ENCODE measurements around the gene CEACAM21. TPM values are rescaled to one million over a fixed set of nuclear protein-coding genes. Genes with fewer than 3 reads are reported as not detected.

CEACAM21 gene
- total RNA-seq, 1 experiment from 2014 or later, result 0.25 TPM

- TF ChIP-seq CEBPB (IDR thresholded peaks at IDR 0.05; ENCODE audit: low read depth), result no peak
- no peak for TF ChIP-seq CBX3 (IDR thresholded peaks at IDR 0.05; ENCODE audit: low read depth)
- TF ChIP-seq ZFX (IDR thresholded peaks at IDR 0.05), result no peak
- TF ChIP-seq POLR2AphosphoS5 (IDR thresholded peaks at IDR 0.05; ENCODE audit: low read depth, low read length), result no peak
- TF ChIP-seq EZH2phosphoT487 (IDR thresholded peaks at IDR 0.05; ENCODE audit: borderline replicate concordance), result no peak
- TF ChIP-seq JUND (IDR thresholded peaks at IDR 0.05), result no peak
- TF ChIP-seq FOSL1 (IDR thresholded peaks at IDR 0.05; ENCODE audit: low read depth), result no peak
- TF ChIP-seq ZNF274 (IDR thresholded peaks at IDR 0.05; ENCODE audit: low read depth, low read length), result no peak
Observed at GRCh38 chr19:41590936-41591335, 15.0 kb downstream of the CEACAM21 start (continued).

GRCh38 chr19:41591951-41592562 lies 16.1 kb downstream of the CEACAM21 start:
- Histone ChIP-seq H3K27ac (ENCODE audit: low read depth, low read length) (no peak overlapping the region), H2AFZ (ENCODE audit: low read depth, low read length, poor library complexity, severe bottlenecking) (no peak overlapping the region), H3K79me2 (ENCODE audit: insufficient read depth, low read length) (no peaks in the 10 kb centered on the region), H4K20me1 (ENCODE audit: insufficient read depth) (no peaks in the 10 kb centered on the region), H3K4me2 (ENCODE audit: low read length) (no peak overlapping the region), H3K4me3 (replicated peaks in 1 of 2; ENCODE audit: low read depth in 1 of 2, low read length in 2 of 2) (no peak overlapping the region), H3K36me3 (ENCODE audit: control insufficient read depth in 1 of 2, insufficient read depth in 2 of 2, low read length in 2 of 2) (no peaks in the 10 kb centered on the region), H3K4me1 (ENCODE audit: control insufficient read depth in 1 of 2, insufficient read depth in 2 of 2, low read length in 2 of 2) (no peaks in the 10 kb centered on the region), H3K27me3 (ENCODE audit: insufficient read depth, low read length) (peaks cover 7% of the 10 kb centered on the region; the same call in 1 of the 2 replicates), H3K9ac (ENCODE audit: low read length) (no peak overlapping the region), H3K9me2 (ENCODE audit: insufficient read depth) (no peaks in the 10 kb centered on the region), H3K9me3 (ENCODE audit: control insufficient read depth in 1 of 2, insufficient read depth in 1 of 2, low read depth in 1 of 2, low read length in 2 of 2) (no peaks in the 10 kb centered on the region)
- no TSS peak for BruUV-seq (replicated peaks)
- ATAC-seq, result no peak
- ChIA-PET RAD21 (ENCODE audit: low non-redundant PET in 1 of 2, low total read pairs in 2 of 2, uncharacterized antibody in 2 of 2, unreplicated experiment in 2 of 2) (no interaction called here), CTCF (no interaction called here), POLR2A (no interaction called here)
- TF ChIP-seq ELF1 (IDR thresholded peaks at IDR 0.05; ENCODE audit: borderline replicate concordance, low read depth), result no peak
- TF ChIP-seq CTCF (IDR thresholded peaks at IDR 0.05 in 2 of 3, conservative IDR thresholded peaks at IDR 0.05 in 1 of 3; ENCODE audit: borderline replicate concordance in 1 of 3, insufficient read depth in 1 of 3, low read depth in 2 of 3, low read length in 2 of 3), result no peak
- no peak for TF ChIP-seq EZH2 (IDR thresholded peaks at IDR 0.05)
- no peak for TF ChIP-seq TCF7L2 (IDR thresholded peaks at IDR 0.05; ENCODE audit: borderline replicate concordance, extremely low read depth, insufficient read depth, insufficient read length)
- TF ChIP-seq FOSL1 (IDR thresholded peaks at IDR 0.05; ENCODE audit: low read depth), result no peak
- no peak for TF ChIP-seq SP1 (IDR thresholded peaks at IDR 0.05; ENCODE audit: low read depth)
- TF ChIP-seq ZBTB33 (IDR thresholded peaks at IDR 0.05; ENCODE audit: extremely low read depth, insufficient replicate concordance, low read length), result no peak
- no peak for TF ChIP-seq EGR1 (IDR thresholded peaks at IDR 0.05; ENCODE audit: low read depth)
- no peak for TF ChIP-seq JUND (IDR thresholded peaks at IDR 0.05)
- no peak for TF ChIP-seq ZNF274 (IDR thresholded peaks at IDR 0.05; ENCODE audit: low read depth, low read length)
- TF ChIP-seq CEBPB (IDR thresholded peaks at IDR 0.05; ENCODE audit: low read depth), result no peak
- TF ChIP-seq ATF3 (IDR thresholded peaks at IDR 0.05), result no peak
- TF ChIP-seq CBX3 (IDR thresholded peaks at IDR 0.05; ENCODE audit: low read depth), result no peak
- intact Hi-C loops (cut with micrococcal nuclease), result loop anchor here (2.0 kb wide), 1 partner anchor 25 kb away; no protein-coding TSS in a partner anchor
- no peak for DNase-seq (ENCODE audit: low read depth, low spot score)
